Measurements from ENCODE around the gene CACNG7. TPM values are rescaled to one million over a fixed set of nuclear protein-coding genes. Genes with fewer than 3 reads are reported as not detected.
A peak's percentile ranks its signal among the peaks of the same experiment; 100 is the strongest.

Gene CACNG7
- total and polyA plus RNA-seq, 2 donors (not counting 3 experiments of a cell fraction or from before 2014, with no cell fraction given): 0.92 to 1.3 TPM

- FAIRE-seq: no peak
- Histone ChIP-seq H3K4me1 (ENCODE audit: control insufficient read depth, extremely low read depth, insufficient read depth, low read length) (peaks cover 19% of the 10 kb centered on the region), H3K79me2 (ENCODE audit: control insufficient read depth, insufficient read depth, low read length) (peaks cover 11% of the 10 kb centered on the region), H4K20me1 (replicated peaks; ENCODE audit: control insufficient read depth, extremely low read depth, insufficient read depth, low read length) (no peaks in the 10 kb centered on the region), H3K36me3 (ENCODE audit: control insufficient read depth in 2 of 2, extremely low read depth in 1 of 2, insufficient read depth in 2 of 2, low read length in 2 of 2) (no peaks in the 10 kb centered on the region), H3K27me3 (ENCODE audit: control insufficient read depth in 2 of 2, insufficient read depth in 2 of 2, low read length in 2 of 2) (no peaks in the 10 kb centered on the region), H3K9me1 (replicated peaks; ENCODE audit: control insufficient read depth, extremely low read depth, insufficient read depth, low read length) (no peaks in the 10 kb centered on the region), H3K27ac (ENCODE audit: insufficient read depth, low read depth, low read length) (peak overlapping the region; percentile 73), H3K9me3 (replicated peaks; ENCODE audit: control insufficient read depth, insufficient read depth, low read length) (no peaks in the 10 kb centered on the region), H3K4me2 (ENCODE audit: insufficient read depth, low read length) (peak overlapping the region; percentile 88), H3K9ac (replicated peaks; ENCODE audit: extremely low read depth, insufficient read depth, low read length) (peak overlapping the region; percentile 58), H2AFZ (ENCODE audit: low read depth, low read length) (peak overlapping the region; percentile 63), H3K4me3 (replicated peaks in 1 of 3; ENCODE audit: insufficient read depth in 1 of 3, low read depth in 1 of 3, low read length in 3 of 3) (peak overlapping the region; percentile 5 to 70 (median 60))
- TF ChIP-seq CTCF (IDR thresholded peaks at IDR 0.05; ENCODE audit: extremely low read depth in 1 of 2, insufficient read depth in 1 of 2, low read depth in 1 of 2, low read length in 2 of 2) (peak in 1 of 2 donors; percentile 10), GATA2 (IDR thresholded peaks at IDR 0.05; ENCODE audit: insufficient read depth, insufficient read length, low read depth, low read length) (peak; percentile 39), MAX (IDR thresholded peaks at IDR 0.05; ENCODE audit: insufficient read depth, insufficient read length) (no peak)
- ChIA-PET POLR2A (interaction anchor here (0.8 to 1.3 kb wide), 5 partner anchors 11 to 113 kb away, joined by 3 to 7 read pairs (median 4); partner anchors contain the start of genes CACNG6 and MYADM), CTCF (interaction anchor here (0.6 to 2.8 kb wide), 16 partner anchors 11 to 188 kb away, joined by 3 to 33 read pairs (median 5); partner anchors contain the start of genes CACNG6 and MYADM)
- DNase-seq (ENCODE audit: low read depth, low spot score): peak; percentile 83
- intact Hi-C loops (cut with micrococcal nuclease): loop anchor here (1.0 to 5.0 kb wide), 4 partner anchors 40 to 137 kb away; partner anchors contain the start of genes MYADM, PRPF31 and TFPT
- dilution Hi-C loops (cut with MboI; ENCODE audit: extremely low pct_ligation_motif_present, low sequenced_read_pairs): no loop called here
- no TSS peak for BruUV-seq (replicated peaks)
Measured at GRCh38 chr19:53980539-53981375, 71.7 kb downstream of the CACNG7 start.

Measured in endothelial cell of umbilical vein (primary cell).